ENCODE measurements around the gene C1QL2.

The C1QL2 gene

DNA sequence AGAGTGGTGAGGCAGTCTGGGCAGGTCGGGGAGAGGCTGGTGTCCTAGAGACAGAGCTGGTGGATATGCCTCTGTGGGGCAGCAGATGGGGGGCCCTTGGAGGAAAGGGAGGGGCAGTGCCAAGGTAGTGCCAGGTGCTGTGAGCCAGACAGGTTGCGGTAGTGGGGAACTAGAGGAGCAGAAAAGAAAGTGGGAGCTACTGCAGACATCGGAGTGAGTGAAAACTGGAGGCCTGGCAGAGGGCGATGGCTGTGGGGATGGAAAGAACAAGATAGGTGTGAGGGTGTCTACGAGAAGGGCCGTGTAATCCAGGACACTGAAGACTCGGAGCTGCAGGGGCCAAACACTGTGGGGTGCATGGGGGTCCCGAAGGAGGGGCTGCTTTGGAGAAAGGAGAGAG, 21.7 kb downstream of the C1QL2 start:
- no peak for DNase-seq

DNA sequence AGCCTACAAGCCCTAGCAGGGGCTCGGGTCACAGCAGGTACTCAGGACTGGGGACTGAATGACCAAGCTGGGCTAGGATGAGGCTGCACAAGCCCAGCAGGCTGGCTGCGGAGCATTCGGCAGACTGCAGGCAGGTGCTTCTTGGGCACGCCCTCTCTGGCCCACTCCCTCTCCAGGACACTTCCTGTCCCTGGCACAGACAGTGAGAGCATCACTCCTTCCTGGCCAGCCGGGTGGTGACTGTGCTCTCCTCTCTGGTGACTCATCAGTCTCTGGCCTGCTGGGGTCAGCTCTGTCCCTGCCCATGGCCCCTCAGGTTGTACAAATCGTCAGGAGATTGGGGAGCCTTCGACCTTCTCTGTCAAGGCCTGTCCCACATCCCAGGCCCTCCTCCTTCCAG, 22.5 kb downstream of the C1QL2 start:
- DNase-seq: no peak

GRCh38 chr2:119134775-119135174, 23.8 kb downstream of the C1QL2 start:
- DNase-seq: no peak

DNA sequence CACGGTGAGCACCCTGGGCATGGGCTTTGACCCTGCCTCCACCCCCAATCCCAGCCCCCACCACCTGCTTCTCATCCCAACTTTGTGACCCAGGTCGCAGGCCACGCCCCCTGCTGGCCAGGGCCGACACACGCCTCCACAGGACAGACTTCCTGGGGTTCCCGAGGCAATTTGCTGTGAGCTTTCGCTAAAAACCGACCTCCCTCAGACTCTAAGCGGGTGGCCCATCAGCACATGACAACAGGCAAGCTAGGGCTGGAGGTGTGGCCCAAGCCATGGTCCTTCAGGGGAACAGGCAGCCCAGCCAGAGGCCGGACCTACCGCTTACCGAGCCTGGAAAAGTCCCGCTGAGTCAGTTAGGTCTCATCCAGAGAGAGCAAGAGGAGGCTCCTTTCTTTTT, 31.9 kb downstream of the C1QL2 start:
- DNase-seq: no peak

DNA sequence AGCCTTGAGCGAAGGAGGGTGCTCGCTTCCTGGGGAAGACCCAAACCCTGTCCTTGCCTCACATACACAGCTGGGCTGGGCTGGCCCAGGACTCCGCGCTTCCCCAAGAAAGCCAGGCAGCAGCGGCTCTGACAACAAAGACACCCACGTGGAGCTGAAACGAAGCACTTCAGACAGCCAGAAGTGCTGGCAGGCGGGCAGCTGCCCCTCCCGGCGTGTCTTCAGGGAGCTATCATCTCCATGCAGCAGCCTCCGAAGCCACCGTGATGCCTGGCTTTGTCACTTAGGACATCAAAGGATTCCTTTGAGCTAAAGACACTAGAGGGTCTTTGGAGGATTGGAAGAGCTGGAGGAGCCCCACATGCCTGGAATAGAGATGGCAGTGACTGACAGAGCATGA, 35.2 kb downstream of the C1QL2 start:
- no peak for DNase-seq

DNA sequence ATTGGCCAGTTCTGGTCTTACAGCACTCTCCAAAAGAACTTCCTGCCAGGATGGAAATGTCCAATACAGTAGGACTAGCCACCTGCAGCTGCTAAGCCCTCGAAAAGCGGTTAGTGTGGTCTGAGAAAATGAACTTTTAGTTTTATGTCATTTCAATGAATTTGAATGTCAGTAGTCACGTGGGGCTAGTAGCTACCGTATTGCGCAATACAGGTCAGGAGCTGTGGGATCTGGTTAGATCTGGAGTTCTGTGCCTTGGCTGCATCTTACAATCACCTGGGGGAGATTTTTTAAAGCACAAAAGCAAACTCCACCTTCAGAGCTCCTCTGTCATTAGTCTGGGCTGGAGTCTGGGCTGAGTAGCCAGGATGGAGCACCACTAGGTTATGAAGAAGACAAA, 35.9 kb downstream of the C1QL2 start:
- DNase-seq: no peak

- DNase-seq: no peak
These were observed 38.4 kb downstream of the C1QL2 start for GRCh38 chr2:119119999-119120756.

DNA sequence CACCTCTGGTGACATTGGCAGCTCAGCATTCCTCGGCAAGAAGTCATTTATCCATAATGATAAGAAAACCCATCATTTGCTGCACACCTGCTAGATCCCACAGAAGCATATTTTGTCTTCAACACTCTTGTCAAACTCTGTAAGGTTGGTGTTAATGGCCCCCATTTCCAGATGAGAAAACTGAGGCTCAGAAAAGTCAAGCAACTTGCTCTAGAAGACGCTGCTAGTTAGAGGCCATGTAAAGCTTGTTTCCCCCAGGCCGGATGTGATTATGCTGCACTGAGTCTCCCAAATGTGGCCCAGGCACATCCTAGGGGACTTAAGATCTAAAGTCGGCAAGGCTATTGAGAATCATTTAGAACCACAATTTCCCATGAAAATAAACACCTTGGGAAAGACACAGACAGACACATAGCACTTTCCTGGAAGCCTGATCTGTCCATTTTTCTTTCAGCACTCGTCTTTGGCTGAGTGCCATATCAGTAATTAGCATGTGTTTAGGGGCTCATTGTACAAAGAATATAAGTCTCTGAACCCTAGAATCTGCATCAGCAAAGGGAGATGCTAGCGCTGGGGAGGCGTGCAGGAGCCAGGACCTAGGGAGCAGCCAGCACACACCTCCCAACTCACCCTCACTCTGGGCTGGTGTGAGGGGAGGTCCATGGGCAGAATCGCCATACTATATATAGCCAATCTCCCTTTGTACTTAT, 39.3 kb downstream of the C1QL2 start:
- DNase-seq: peak; percentile 5

GRCh38 chr2:119117891-119118882, 40.4 kb downstream of the C1QL2 start:
- DNase-seq: no peak

- DNase-seq: no peak
These were observed 41.1 kb downstream of the C1QL2 start for GRCh38 chr2:119117408-119117807.

DNA sequence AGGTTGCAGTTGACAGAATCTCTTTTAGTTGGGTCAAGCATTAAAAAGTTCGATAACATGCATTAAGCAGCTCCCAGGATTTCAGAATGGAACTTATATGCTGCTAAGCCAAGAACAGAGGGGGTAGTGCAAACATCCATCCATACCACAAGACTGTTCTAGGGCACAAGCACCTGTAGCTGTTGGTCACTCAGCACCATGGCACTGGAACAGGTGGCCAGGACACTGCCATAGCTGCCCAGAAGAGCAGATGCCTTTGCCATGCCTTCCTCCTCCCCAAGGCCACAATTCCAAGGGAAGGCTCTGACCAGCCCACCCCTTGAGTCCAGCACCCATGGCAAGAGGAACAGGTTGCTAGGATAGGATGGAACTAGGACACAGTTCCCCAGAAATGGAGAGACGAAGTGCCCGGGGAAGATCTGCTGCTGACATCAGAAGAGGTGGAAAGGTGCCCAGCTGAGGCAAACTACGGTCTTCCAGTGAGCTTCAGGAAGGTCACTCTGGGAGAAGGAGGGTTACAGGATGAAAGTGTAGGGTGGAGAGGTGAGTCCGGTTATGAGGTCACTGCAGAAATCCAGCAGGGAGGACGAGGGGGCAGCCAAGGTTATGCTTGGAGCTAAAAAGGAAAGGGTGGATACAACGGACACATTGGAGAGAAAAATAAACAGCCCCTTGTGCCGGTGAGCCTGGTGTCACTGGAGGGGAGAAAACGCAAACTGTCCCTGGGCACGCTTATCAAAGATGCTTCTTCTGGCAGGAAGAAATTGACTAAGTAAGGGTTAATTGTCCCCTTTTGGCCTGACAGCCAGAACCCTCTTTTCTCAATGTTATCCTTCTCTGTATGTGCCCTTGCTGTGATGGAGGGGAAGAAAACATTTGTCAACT, 41.9 kb downstream of the C1QL2 start:
- DNase-seq: no peak

DNA sequence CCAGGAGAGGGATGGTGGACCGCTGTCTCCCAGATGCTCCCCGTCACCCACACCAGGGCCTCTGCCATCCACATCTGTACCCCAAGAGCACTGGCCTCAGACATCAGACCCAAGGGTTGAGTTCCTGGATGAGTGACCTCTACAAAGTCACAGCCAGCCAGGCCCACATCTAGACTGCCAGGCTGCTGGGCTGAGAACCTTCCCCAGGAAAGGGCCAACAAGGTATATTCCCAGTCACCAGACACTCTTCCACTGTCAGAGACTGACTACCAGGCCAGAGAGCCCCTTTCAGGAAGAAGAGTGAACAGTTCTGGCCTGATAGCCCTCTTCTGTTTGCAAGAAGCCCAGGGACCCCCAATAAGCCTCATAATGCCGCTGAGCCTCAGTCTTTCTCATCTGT, 44.3 kb downstream of the C1QL2 start:
- no peak for DNase-seq

DNA sequence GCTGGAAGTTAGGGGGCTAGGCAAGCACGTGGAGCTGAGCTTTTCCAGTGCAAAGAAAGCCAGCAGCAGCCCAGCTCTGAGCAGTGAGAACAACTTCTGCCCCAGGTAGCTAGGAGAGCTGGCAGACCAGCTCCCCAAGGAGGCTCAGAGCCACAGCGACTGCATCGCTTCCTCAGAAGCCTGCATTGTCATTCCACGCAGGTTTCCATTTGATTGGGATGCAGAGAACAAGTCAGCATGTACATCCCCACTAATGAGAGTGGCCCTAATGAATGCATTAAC, 45.1 kb downstream of the C1QL2 start:
- DNase-seq: no peak

DNA sequence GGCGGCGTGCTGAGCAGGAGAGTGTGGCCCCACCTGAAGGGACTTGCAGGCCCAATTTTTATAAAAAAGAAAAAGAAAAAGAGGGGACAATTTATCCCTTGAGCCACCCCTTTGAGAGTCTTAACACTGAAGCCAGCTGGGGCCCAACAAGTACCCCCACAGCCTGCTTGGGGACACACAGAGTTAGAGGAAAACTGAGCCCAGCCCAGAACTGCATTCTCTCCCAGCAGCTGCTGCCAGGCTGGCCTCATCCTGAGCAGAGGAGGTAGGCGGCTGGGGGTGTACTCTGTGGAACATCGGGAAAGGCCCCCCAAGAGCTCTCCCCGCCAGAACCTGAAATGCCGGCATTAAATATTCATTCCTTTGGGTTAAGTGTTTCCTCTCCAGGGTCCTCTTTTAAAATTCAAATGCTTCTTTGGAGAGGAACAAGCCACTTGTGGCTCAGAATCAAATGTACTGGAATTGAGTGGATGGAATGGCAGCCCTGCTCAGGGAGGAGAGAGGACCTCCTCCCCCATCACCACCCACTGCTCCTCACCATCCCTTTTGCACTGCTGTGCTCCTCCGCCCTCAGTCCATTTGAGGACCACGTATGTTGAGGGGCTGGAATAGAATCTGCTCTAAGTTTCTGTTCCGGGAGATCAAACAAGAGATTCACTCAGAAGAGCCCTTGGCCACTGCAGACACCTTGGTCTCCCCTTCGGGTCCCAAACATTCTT, 45.6 kb downstream of the C1QL2 start:
- DNase-seq: no peak

- no peak for DNase-seq
These were observed 46.3 kb downstream of the C1QL2 start for GRCh38 chr2:119112230-119112629.

DNA sequence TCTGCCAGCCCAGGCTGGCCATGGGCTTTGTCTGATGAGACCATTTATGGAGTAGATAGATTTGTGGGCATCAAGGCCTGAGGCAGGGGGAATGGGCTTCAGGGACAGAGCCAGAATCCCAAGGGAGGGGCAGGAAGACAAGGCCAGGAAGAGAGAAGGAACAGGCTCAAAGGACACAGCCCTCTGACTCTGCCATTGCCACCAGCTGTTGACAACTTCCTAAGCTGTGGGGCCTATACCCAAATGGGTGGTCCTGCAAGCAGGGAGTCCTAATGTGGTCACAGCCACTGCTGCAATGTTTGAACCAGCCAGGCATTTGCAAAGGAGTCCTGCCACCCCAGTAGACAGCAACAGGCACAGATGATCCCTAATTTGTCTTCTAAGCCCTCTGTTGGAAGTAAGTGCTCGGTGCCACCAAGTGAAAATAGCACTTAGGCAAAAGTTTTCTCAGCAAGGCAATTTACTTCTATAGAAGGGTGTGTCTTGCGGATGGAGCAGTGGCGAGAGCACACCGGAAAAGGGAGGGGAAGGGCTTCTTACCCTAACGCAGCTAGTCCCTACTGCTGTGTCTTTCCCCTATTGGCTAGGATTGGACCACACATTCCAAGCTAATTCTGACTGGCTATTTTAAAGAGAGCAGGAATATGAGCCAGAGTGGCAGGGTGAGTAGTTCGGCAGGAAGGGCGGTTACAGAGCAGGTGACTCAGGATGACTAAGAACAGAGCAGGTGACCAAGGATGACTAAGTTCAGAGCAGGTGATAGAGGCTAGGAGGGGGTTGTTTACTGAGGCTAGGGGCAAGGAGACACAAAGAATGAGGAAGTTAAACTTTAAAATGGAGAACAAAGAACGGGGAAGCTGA, 47.2 kb downstream of the C1QL2 start:
- DNase-seq: no peak

DNA sequence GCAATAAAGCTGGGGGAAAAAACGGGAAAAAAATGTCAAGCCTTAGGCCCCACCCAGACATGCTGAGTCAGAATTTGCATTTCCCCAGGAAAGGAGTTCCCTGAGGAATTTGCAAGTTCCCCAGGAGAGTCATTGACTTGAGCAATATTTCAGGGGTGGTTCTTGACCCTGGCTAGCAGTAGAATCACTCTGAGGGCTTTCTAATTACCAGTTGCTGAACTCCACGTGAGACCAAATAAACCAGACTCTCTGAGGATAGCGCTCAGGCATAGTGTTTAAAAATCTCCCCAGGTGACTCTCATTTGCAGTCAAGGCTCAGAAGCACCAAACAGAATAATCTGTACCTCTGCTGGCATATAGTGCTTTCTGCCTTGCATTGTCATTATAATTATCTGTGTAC, 48.7 kb downstream of the C1QL2 start:
- no peak for DNase-seq

DNA sequence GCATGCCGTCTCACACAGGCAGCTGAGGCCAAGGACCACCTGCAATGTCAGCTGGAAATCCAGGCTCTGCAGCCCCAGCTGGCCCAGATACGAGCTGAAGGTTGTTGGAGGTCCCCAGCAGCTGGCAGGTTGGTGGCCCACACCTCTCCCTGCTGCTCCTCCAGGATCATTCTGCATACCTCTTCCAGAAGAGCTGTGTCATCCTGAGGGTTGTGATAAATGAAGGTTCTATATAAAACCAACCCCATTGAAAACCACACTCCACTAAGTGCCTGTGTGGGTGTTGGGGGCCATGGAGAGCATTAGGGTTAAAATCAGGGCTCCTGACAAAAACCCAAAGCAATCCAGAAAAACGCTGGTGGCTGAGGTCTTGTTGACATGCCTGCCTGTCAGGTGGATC, 50.4 kb downstream of the C1QL2 start:
- DNase-seq: no peak

DNA sequence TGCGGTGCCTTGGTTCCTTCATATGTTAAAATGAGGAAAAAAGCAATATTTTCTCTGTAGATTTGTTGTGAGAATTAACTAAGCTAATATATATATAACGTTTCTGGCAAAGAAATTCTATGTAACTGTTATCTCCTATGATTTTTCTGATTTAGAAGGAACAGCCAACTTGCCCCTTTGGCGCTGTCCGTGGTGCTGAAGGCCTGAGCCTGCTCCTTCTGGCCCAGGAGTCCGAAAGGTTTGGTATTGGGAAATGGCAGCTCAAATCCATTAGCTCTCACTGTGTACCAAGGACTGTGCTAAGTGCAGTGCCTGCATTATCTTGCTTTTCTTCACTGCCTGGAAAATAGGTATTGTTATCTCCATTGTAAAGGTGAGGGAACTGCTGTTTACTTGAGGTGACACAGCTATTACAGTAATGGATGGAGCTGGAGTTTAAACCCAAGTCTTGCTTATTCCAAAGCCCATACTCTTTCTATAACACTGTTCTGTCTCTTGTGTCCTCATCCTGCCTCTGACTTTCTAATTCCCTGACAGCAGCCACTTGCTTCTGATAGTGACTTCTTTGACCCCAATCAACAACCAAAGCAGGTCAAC, 52.2 kb downstream of the C1QL2 start:
- no peak for DNase-seq

Data from NCI-H1105 (cell line).